HG03108 (cell line): Measurements from ENCODE around the gene ZNF451.

Experiments
- ATAC-seq: cut with Tn5 transposase; IDR thresholded peaks from one replicate; pipeline ENCODE4 v1.9.1; 2021; ENCODE audit warnings: moderate library complexity; ENCODE audit not compliant: unreplicated experiment

Gene ZNF451

GRCh38 chr6:57201718-57202117 is 111.7 kb downstream of the ZNF451 start:
- no peak for ATAC-seq

GRCh38 chr6:57205550-57206328 is 115.8 kb downstream of the ZNF451 start:
- no peak for ATAC-seq

DNA sequence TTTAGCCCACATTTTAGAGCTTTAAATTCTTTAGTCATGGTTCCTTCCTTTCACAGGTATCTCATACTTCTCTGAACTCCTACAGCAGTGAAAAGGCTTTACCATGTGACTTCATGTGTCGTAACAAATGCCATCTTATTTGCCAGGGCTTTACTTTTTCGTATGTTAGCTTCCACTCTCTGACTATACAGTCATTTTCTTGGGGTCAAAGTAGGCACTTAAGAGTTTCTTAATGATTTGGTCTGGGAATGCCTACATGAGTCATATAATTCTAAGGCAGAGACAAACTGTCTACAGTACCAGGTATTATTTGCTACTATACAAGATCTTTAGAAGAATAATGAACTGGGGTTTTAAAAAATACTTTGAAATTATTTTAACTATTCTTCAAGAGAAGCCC is 117.2 kb downstream of the ZNF451 start:
- ATAC-seq = no peak

DNA sequence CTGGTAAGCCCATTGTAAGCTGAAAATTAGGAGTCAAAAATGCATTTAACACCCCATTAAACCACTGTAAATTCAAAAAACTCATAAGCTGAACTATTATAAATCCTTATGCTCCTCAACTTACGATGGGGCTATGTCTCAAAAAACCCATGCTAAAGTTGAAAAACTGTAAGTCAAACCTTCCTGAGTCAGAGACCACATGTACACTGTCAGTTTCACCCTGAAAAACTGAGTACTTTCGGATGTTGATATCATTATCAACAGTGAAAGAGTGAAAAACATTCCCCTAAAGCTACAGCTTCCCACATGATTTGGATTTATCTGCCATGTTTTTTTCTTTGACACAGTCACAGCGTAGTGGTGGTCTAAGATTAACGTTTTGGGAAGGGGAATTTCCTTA is 117.9 kb downstream of the ZNF451 start:
- no peak for ATAC-seq

- no peak for ATAC-seq
Measured at GRCh38 chr6:57209030-57209429, 119.0 kb downstream of the ZNF451 start.

DNA sequence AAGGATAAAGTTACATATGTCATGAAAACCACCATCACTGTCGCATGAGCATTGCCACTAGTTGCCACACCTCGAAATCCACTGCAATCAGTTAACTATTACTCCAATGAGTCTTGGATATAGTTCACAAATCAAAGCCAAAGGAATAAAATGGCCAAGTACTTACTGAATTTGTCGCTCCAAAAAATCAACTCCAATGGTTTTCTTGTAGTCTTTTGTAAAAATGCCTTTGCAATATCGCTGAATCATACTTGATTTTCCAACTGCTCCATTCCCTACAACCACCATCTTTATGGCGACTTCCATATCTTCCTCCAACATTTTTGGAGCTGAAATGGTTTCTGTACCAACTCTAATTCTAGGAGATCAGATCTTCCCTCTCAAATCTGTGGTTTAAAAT is 120.1 kb downstream of the ZNF451 start:
- ATAC-seq = no peak

- ATAC-seq = no peak
Measured at GRCh38 chr6:57215260-57215659, 125.3 kb downstream of the ZNF451 start.

DNA sequence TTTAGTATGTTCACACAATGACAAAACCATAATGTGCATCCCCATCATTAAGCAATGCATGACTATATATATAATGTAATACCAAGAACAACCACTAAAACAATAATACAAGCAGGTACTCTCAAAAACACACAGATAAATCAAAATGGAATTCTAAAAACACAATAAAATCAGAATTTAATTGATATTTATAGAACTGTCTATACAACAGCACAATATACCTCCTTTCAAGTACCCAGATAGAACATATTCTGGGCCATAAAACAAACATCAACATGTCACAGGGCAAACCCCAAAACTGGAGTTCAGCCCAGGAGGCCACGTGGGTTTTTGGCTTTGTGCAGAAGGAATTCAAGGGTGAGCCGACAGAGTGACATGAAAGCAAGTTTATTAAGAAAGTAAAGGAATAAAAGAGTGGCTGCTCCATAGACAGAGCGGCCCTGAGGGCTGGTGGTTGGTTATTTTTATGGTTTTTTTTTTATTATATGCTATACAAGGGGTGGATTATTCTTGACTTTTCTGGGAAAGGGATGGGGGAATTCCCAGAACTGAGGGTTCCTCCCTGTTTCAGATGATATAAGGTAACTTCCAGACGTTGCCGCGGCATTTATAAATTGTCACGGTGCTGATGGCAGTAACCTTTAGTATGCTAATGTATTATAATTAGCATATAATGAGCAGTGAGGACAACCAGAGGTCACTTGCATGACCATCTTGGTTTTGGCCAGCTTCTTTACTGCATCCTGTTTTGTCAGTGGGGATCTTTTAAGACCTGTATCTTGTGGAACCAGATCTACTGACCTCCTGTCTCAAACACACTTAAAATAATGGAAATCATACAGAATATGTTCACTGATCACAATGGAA is 126.5 kb downstream of the ZNF451 start:
- no peak for ATAC-seq

- ATAC-seq = no peak
Measured at GRCh38 chr6:57217270-57217669, 127.3 kb downstream of the ZNF451 start.
